ENCODE data around the gene IL1F10. TPM values are rescaled to one million over a fixed set of nuclear protein-coding genes. Genes with fewer than 3 reads are reported as not detected.
A peak's percentile ranks its signal among the peaks of the same experiment; 100 is the strongest.

IL1F10 gene
- total and polyA plus RNA-seq, 4 experiments from 2014 or later: not detected

DNA sequence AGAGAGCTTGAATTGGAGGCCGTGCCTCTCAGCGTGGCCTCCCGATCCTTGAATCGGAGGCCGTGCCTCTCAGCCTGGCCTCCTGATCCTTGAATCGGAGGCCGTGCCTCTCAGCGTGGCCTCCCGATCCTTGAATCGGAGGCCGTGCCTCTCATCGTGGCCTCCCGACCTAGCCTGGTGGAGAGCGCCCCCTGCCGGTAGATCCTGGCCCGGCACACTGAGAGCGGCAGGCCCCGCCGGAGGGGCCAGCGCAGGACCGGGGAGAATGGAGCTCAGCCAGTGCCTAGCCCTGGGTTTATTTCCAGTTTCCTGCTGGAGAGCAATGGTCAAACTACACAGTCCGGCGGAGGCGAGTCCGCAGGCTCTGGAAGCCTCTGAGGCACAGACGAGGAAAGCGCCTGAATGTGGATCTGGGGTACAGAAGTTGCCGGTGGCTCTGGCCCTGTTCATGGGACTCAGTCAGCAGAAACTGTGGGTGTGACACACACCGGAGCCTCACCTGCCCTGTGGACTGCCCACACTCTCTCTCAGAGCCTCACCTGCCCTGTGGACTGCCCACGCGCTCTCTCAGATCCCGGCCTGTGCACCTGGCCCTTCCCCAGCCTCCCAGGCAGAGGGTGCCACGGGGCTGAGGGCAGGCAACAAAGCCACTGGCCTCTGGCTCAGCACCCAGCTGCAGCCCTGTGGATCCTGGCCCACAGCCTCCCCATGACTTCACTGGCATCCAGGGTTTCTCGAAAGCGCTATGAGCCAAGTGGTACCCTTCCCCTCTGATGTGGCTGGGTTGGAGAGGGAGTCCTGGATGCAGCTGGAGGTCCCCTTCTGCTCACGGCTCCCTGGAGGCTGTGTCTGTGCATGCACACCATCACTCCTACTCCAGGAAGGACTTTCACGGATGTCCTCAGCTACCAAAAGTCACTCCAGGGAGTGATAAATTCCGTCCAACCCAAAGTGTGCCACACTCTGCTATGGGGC lies 16.6 kb upstream of the IL1F10 start:
- no peaks in the 10 kb centered on the region for H3K4me1 ChIP-seq (ENCODE audit: insufficient read depth, low read length)
- Mint-ChIP-seq H3K4me3 (no peak overlapping the region), H3K4me1 (no peaks in the 10 kb centered on the region), H3K27me3 (peaks cover 6% of the 10 kb centered on the region in 2 donors), H3K36me3 (peaks cover 1 to 6% of the 10 kb centered on the region in 2 donors), H3K27ac (no peak overlapping the region), H3K9me3 (peaks cover 7 to 23% (median 15%) of the 10 kb centered on the region in 8 donors)
- H3K36me3 ChIP-seq (ENCODE audit: insufficient read depth, low read length): no peaks in the 10 kb centered on the region
- H3K9me3 ChIP-seq (ENCODE audit: control insufficient read depth in 1 of 2, low read length in 2 of 2): no peaks in the 10 kb centered on the region
- H3K27ac ChIP-seq (ENCODE audit: low read depth, low read length): no peak overlapping the region
- POLR2A ChIA-PET (ENCODE audit: partially characterized antibody): no interaction called here
- no peak overlapping the region for H3K4me3 ChIP-seq (ENCODE audit: low read length in 2 of 2)
- DNase-seq: no peak
- H3K27me3 ChIP-seq (ENCODE audit: insufficient read depth, low read length): no peaks in the 10 kb centered on the region
- CTCF ChIA-PET (ENCODE audit: partially characterized antibody): interaction anchor here (1.0 kb wide), 1 partner anchor 166 kb away, joined by 3 read pairs; no protein-coding TSS in a partner anchor
- intact Hi-C loops (cut with micrococcal nuclease): no loop called here

DNA sequence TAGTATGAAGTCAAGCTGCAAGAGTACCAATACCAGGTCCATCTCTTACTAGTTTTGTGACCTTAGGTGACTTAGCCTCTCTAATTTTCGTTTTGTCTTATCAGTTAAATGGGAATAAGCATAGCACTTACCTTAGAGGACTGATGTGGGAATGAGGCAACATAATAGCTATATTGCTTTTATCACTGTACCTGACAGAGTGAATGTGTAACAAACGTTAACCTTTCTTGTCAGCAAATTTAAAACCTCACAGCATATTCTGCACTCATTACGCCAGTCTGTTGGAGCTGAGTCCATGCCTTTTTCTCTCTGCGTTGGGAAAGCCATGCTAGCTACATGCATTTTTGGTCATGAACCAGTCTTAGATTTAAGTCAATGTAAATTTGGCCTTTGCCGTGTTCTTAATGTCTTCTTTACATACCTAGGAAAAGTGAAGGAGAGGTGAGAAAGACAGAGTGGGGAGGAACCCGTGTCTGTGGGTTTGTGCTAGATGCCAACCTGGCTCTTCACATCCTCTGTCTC lies 15.3 kb upstream of the IL1F10 start, which contains the start of gene IL36B:
Gene IL36B (minus strand): TSS at position 472 of the 522 bp plus-strand sequence.
- H3K36me3 ChIP-seq (ENCODE audit: insufficient read depth, low read length): no peaks in the 10 kb centered on the region
- Mint-ChIP-seq H3K27me3 (peaks cover 4 to 6% of the 10 kb centered on the region in 2 donors), H3K4me3 (no peak within 1 kb of the TSS), H3K27ac (no peak within 1 kb of the TSS), H3K36me3 (peaks cover 1 to 7% of the 10 kb centered on the region in 2 donors), H3K9me3 (peaks cover 7 to 24% (median 16%) of the 10 kb centered on the region in 8 donors), H3K4me1 (no peaks in the 10 kb centered on the region)
- ChIA-PET POLR2A (ENCODE audit: partially characterized antibody) (no interaction called here), CTCF (ENCODE audit: partially characterized antibody) (interaction anchor here (0.7 to 0.9 kb wide), 2 partner anchors 92 to 93 kb away, joined by 3 to 4 read pairs; no protein-coding TSS in a partner anchor)
- no peaks in the 10 kb centered on the region for H3K27me3 ChIP-seq (ENCODE audit: insufficient read depth, low read length)
- H3K9me3 ChIP-seq (ENCODE audit: control insufficient read depth in 1 of 2, low read length in 2 of 2): no peaks in the 10 kb centered on the region
- H3K27ac ChIP-seq (ENCODE audit: low read depth, low read length): no peak within 1 kb of the TSS
- intact Hi-C loops (cut with micrococcal nuclease): no loop called here
- no peak for DNase-seq
- H3K4me3 ChIP-seq (ENCODE audit: low read length in 2 of 2): no peak within 1 kb of the TSS
- no peaks in the 10 kb centered on the region for H3K4me1 ChIP-seq (ENCODE audit: insufficient read depth, low read length)

DNA sequence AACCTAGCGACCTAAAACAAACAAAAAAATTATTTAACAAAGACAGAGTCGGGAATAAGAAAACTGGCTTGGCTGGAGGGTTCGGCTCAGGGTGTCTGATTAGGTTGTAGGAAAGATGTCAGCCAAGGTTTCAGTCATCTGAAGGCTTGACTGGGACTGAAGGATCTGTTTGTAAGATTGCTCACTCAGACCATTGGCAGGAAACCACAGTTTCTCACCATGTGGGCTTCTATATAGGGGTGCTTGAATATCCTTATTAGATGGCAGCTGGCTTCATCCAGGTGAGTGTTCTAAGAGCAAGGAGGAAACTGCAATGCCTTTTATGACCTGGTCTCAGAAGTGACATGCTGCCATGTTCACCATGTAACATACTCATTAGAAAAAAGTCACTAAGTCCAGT lies 14.1 kb upstream of the IL1F10 start:
- intact Hi-C loops (cut with micrococcal nuclease): no loop called here

DNA sequence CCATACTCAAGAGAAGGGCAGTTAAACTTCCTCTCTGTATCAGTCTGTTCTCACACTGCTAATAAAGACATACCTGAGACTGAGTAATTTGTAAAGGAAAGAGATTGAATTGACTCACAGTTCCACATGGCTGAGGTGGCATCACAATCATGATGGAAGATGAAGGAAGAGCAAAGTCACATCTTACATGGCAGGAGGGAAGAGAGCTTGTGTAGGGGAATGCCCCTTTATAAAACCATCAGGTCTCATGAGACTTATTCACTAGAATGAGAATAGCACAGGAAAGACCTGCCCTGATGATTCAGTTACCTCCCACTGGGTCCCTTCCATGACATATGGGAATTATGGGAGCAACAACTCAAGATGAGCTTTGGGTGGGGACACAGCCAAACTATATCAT lies 13.7 kb upstream of the IL1F10 start:
- Histone ChIP-seq H3K4me3 (ENCODE audit: low read length in 2 of 2) (no peak overlapping the region), H3K4me1 (ENCODE audit: insufficient read depth, low read length) (no peaks in the 10 kb centered on the region), H3K9me3 (ENCODE audit: control insufficient read depth in 1 of 2, low read length in 2 of 2) (no peaks in the 10 kb centered on the region), H3K27ac (ENCODE audit: low read depth, low read length) (no peak overlapping the region), H3K36me3 (ENCODE audit: insufficient read depth, low read length) (no peaks in the 10 kb centered on the region), H3K27me3 (ENCODE audit: insufficient read depth, low read length) (no peaks in the 10 kb centered on the region)
- intact Hi-C loops (cut with micrococcal nuclease): no loop called here
- peaks cover 1 to 7% of the 10 kb centered on the region in 2 donors for H3K36me3 Mint-ChIP-seq
- ChIA-PET POLR2A (ENCODE audit: partially characterized antibody) (no interaction called here), CTCF (ENCODE audit: partially characterized antibody) (interaction anchor here (1.4 kb wide), 1 partner anchor 11 kb away, joined by 3 read pairs; no protein-coding TSS in a partner anchor)
- no peak overlapping the region for H3K27ac Mint-ChIP-seq
- H3K4me1 Mint-ChIP-seq: no peaks in the 10 kb centered on the region
- peaks cover 7 to 24% (median 16%) of the 10 kb centered on the region in 8 donors for H3K9me3 Mint-ChIP-seq
- peaks cover 6 to 7% of the 10 kb centered on the region in 2 donors for H3K27me3 Mint-ChIP-seq
- H3K4me3 Mint-ChIP-seq: no peak overlapping the region
- no peak for DNase-seq

More for the DNA sequence above, 14.1 kb upstream of the IL1F10 start:
- H3K27me3 Mint-ChIP-seq: peaks cover 9% of the 10 kb centered on the region in 2 donors
- H3K4me1 Mint-ChIP-seq: no peaks in the 10 kb centered on the region
- H3K27ac Mint-ChIP-seq: no peak overlapping the region
- Histone ChIP-seq H3K9me3 (ENCODE audit: control insufficient read depth in 1 of 2, low read length in 2 of 2) (no peaks in the 10 kb centered on the region), H3K36me3 (ENCODE audit: insufficient read depth, low read length) (no peaks in the 10 kb centered on the region), H3K27me3 (ENCODE audit: insufficient read depth, low read length) (no peaks in the 10 kb centered on the region), H3K4me3 (ENCODE audit: low read length in 2 of 2) (no peak overlapping the region), H3K4me1 (ENCODE audit: insufficient read depth, low read length) (no peaks in the 10 kb centered on the region), H3K27ac (ENCODE audit: low read depth, low read length) (no peak overlapping the region)
- ChIA-PET POLR2A (ENCODE audit: partially characterized antibody) (no interaction called here), CTCF (ENCODE audit: partially characterized antibody) (no interaction called here)
- H3K9me3 Mint-ChIP-seq: peaks cover 7 to 24% (median 16%) of the 10 kb centered on the region in 8 donors
- H3K36me3 Mint-ChIP-seq: peaks cover 1 to 7% of the 10 kb centered on the region in 2 donors
- H3K4me3 Mint-ChIP-seq: no peak overlapping the region
- no peak for DNase-seq

DNA sequence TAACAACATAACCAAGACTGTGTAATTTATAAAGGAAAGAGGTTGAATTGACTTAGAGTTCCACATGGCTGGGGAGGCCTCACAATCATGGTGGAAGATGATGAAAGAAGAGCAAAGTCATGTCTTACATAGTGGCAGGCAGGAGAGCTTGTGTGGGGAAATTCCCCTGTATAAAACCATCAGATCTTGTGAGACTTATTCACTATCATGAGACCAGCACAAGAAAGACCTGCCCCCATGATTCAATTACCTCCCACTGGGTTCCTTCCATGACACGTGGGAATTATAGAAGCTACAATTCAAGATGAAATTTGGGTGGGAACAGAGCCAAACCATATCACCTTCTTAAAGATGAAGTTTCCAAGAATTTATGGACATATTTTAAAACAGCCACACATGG lies 11.2 kb upstream of the IL1F10 start:
- no peaks in the 10 kb centered on the region for H3K4me1 ChIP-seq (ENCODE audit: insufficient read depth, low read length)
- ChIA-PET POLR2A (ENCODE audit: partially characterized antibody) (no interaction called here), CTCF (ENCODE audit: partially characterized antibody) (interaction anchor here (1.3 kb wide), 1 partner anchor 25 kb away, joined by 3 read pairs; no protein-coding TSS in a partner anchor)
- H3K4me1 Mint-ChIP-seq: no peaks in the 10 kb centered on the region
- H3K27ac ChIP-seq (ENCODE audit: low read depth, low read length): no peak overlapping the region
- H3K9me3 Mint-ChIP-seq: peaks cover 7 to 24% (median 14%) of the 10 kb centered on the region in 8 donors
- H3K36me3 Mint-ChIP-seq: peaks cover 1 to 7% of the 10 kb centered on the region in 2 donors
- H3K27me3 Mint-ChIP-seq: peaks cover 7 to 9% of the 10 kb centered on the region in 2 donors
- no peaks in the 10 kb centered on the region for H3K36me3 ChIP-seq (ENCODE audit: insufficient read depth, low read length)
- no peak overlapping the region for H3K4me3 ChIP-seq (ENCODE audit: low read length in 2 of 2)
- H3K4me3 Mint-ChIP-seq: no peak overlapping the region
- intact Hi-C loops (cut with micrococcal nuclease): no loop called here
- H3K27ac Mint-ChIP-seq: no peak overlapping the region
- no peaks in the 10 kb centered on the region for H3K27me3 ChIP-seq (ENCODE audit: insufficient read depth, low read length)
- H3K9me3 ChIP-seq (ENCODE audit: control insufficient read depth in 1 of 2, low read length in 2 of 2): no peaks in the 10 kb centered on the region
- no peak for DNase-seq

DNA sequence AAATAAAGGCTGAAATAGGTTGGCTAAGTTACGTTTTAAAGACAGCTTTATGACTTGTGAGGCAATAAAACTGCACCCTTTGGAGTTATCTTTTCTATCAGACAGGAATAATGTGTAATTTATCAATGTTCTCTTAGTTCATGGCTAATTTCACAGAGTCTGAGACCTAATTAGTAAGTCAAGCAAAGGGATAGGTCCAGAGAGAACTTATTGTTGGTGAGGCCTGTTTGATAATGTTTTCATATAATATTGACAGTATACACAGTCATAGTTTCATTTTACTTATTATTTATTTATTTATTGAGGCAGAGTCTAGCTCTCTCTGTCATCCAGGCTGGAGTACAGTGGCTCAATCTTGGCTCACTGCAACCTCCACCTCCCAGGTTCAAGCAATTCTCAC lies 10.7 kb upstream of the IL1F10 start:
- no peaks in the 10 kb centered on the region for H3K9me3 ChIP-seq (ENCODE audit: control insufficient read depth in 1 of 2, low read length in 2 of 2)
- Mint-ChIP-seq H3K9me3 (peaks cover 7 to 24% (median 14%) of the 10 kb centered on the region in 8 donors), H3K27me3 (peaks cover 8 to 10% of the 10 kb centered on the region in 2 donors), H3K36me3 (peaks cover 1 to 7% of the 10 kb centered on the region in 2 donors), H3K4me3 (no peak overlapping the region), H3K4me1 (no peaks in the 10 kb centered on the region), H3K27ac (no peak overlapping the region)
- POLR2A ChIA-PET (ENCODE audit: partially characterized antibody): no interaction called here
- intact Hi-C loops (cut with micrococcal nuclease): no loop called here
- no peak overlapping the region for H3K27ac ChIP-seq (ENCODE audit: low read depth, low read length)
- CTCF ChIA-PET (ENCODE audit: partially characterized antibody): interaction anchor here (1.3 kb wide), 1 partner anchor 25 kb away, joined by 3 read pairs; no protein-coding TSS in a partner anchor
- H3K27me3 ChIP-seq (ENCODE audit: insufficient read depth, low read length): no peaks in the 10 kb centered on the region
- no peak overlapping the region for H3K4me3 ChIP-seq (ENCODE audit: low read length in 2 of 2)
- H3K4me1 ChIP-seq (ENCODE audit: insufficient read depth, low read length): no peaks in the 10 kb centered on the region
- H3K36me3 ChIP-seq (ENCODE audit: insufficient read depth, low read length): no peaks in the 10 kb centered on the region
- no peak for DNase-seq

DNA sequence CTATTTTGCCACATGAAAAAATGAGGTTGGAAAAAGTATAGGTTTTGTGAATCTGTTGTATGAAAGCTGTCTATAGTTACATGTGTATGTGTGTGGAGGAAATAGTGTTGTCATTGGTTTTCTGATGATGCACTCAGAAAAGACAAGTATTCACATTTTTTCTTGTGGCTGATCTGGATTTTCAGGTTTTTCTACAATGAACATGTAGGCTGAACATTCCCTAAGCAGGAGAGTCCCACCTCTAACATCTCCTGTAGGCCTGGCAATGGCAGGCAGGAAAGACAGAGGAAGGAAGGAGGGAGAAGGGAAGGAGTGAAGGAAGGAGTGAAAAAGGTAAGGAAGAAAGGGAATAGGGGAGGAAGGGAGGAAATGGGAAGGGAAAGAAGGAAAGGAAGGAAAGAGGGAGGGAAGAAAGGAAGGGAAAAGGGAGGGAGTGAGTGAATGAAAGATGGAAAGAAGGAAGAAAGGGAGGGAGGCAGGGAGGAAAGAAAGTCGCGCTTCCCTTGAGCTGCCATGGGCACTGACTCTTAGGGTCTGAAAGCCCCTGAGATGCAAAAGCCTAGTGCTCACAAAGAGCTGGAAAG lies 9.3 kb upstream of the IL1F10 start:
- CTCF ChIA-PET (ENCODE audit: partially characterized antibody): no interaction called here
- intact Hi-C loops (cut with micrococcal nuclease): no loop called here

More for the DNA sequence above, 9.3 kb upstream of the IL1F10 start:
- Mint-ChIP-seq H3K4me3 (no peak overlapping the region), H3K27me3 (peaks cover 8 to 10% of the 10 kb centered on the region in 2 donors), H3K36me3 (peaks cover 1 to 7% of the 10 kb centered on the region in 2 donors), H3K27ac (peak overlapping the region in 1 of 7 donors; percentile 26), H3K9me3 (peaks cover 7 to 24% (median 14%) of the 10 kb centered on the region in 8 donors), H3K4me1 (no peaks in the 10 kb centered on the region)
- Histone ChIP-seq H3K4me1 (ENCODE audit: insufficient read depth, low read length) (no peaks in the 10 kb centered on the region), H3K36me3 (ENCODE audit: insufficient read depth, low read length) (no peaks in the 10 kb centered on the region), H3K27ac (ENCODE audit: low read depth, low read length) (no peak overlapping the region), H3K4me3 (ENCODE audit: low read length in 2 of 2) (no peak overlapping the region), H3K27me3 (ENCODE audit: insufficient read depth, low read length) (no peaks in the 10 kb centered on the region), H3K9me3 (ENCODE audit: control insufficient read depth in 1 of 2, low read length in 2 of 2) (no peaks in the 10 kb centered on the region)
- POLR2A ChIA-PET (ENCODE audit: partially characterized antibody): no interaction called here
- DNase-seq: no peak
